ENCODE results near the gene RPL11. TPM values are rescaled to one million over a fixed set of nuclear protein-coding genes. Genes with fewer than 3 reads are reported as not detected.
"Not testable (repeated sequence)": the region's sequence is repeated elsewhere in the genome, so short reads cannot be mapped to it uniquely, and the experiment has no call there.

RPL11 gene
- total RNA-seq, 1 donor from 2014 or later: 1,407 TPM

GRCh38 chr1:23727362-23727811 is 35.8 kb downstream of the RPL11 start:
- H3K4me3 ChIP-seq (ENCODE audit: low read depth, low read length): no peak overlapping the region
- TF ChIP-seq CTCF (conservative IDR thresholded peaks at IDR 0.05; ENCODE audit: low read depth, low read length): no peak
- no peak for DNase-seq (ENCODE audit: low read depth)

- no peak for TF ChIP-seq CTCF (conservative IDR thresholded peaks at IDR 0.05; ENCODE audit: low read depth, low read length)
- no peak for DNase-seq (ENCODE audit: low read depth)
These were observed 41.0 kb downstream of the RPL11 start for GRCh38 chr1:23732363-23733224.

GRCh38 chr1:23733281-23733680 is 41.7 kb downstream of the RPL11 start:
- H3K4me3 ChIP-seq (ENCODE audit: low read depth, low read length); DNase-seq (ENCODE audit: low read depth): not testable (repeated sequence)

More at GRCh38 chr1:23732363-23733224, 41.0 kb downstream of the RPL11 start:
- no peak overlapping the region for H3K4me3 ChIP-seq (ENCODE audit: low read depth, low read length)

- no peak for DNase-seq (ENCODE audit: low read depth)
- TF ChIP-seq CTCF (conservative IDR thresholded peaks at IDR 0.05; ENCODE audit: low read depth, low read length): no peak
- H3K4me3 ChIP-seq (ENCODE audit: low read depth, low read length): no peak overlapping the region
These were observed 45.0 kb downstream of the RPL11 start for GRCh38 chr1:23736437-23737134.

- DNase-seq (ENCODE audit: low read depth): no peak
- no peak for TF ChIP-seq CTCF (conservative IDR thresholded peaks at IDR 0.05; ENCODE audit: low read depth, low read length)
- no peak overlapping the region for H3K4me3 ChIP-seq (ENCODE audit: low read depth, low read length)
These were observed 50.0 kb downstream of the RPL11 start for GRCh38 chr1:23741609-23742008.

- peak overlapping the region; percentile 83 for H3K4me3 ChIP-seq (ENCODE audit: low read depth, low read length)
- TF ChIP-seq CTCF (conservative IDR thresholded peaks at IDR 0.05; ENCODE audit: low read depth, low read length): no peak
- DNase-seq (ENCODE audit: low read depth): no peak
These were observed 51.2 kb downstream of the RPL11 start for GRCh38 chr1:23742670-23743286.
